Ascending aorta (tissue), 2 donors: ENCODE results near the gene GINS3. TPM values are rescaled to one million over a fixed set of nuclear protein-coding genes. Genes with fewer than 3 reads are reported as not detected.
"Not testable (repeated sequence)": the region's sequence is repeated elsewhere in the genome, so short reads cannot be mapped to it uniquely, and the experiment has no call there.

Experiments used
- DNase-seq, 2 donors: peaks; one replicate each; pipeline ENCODE4 v3.0.0-alpha.2; 2019; ENCODE audit warnings: low spot score in 2 of 2
- H3K27ac ChIP-seq, 2 donors: fragments of 200-600 bp; sonication (generic); one replicate each; pipeline ENCODE4 v1.5.1; 2016 to 2017; ENCODE audit warnings: mild to moderate bottlenecking in 1 of 2
- H3K27me3 ChIP-seq: fragments of 200-600 bp; sonication (generic); one replicate; pipeline ENCODE4 v1.5.1; 2017
- H3K36me3 ChIP-seq, 2 donors: fragments of 200-600 bp; sonication (generic); one replicate each; pipeline ENCODE4 v1.5.1; 2016
- H3K4me1 ChIP-seq, 2 donors: fragments of 200-600 bp; sonication (generic); one replicate each; pipeline ENCODE4 v1.5.1; 2016 to 2017; ENCODE audit warnings: mild to moderate bottlenecking in 1 of 2
- H3K4me3 ChIP-seq, 2 donors: fragments of 200-600 bp; sonication (generic); one replicate each; pipeline ENCODE4 v1.5.1; 2016 to 2017; ENCODE audit warnings: mild to moderate bottlenecking in 1 of 2
- H3K9me3 ChIP-seq, 2 donors: fragments of 200-600 bp; sonication (generic); one replicate each; pipeline ENCODE4 v1.5.1; 2016
- CTCF ChIP-seq, 3 experiments: fragments of 200-600 bp in 2 of 3; fragments of 450-650 bp in 1 of 3; sonication (generic) in 2 of 3; IDR thresholded peaks; one replicate each; pipeline ENCODE4 v1.5.1; 2016 to 2019; ENCODE audit warnings: antibody characterized with exemption in 3 of 3, mild to moderate bottlenecking in 1 of 3, moderate library complexity in 1 of 3
- intact Hi-C: fragments of 100-400 bp; cut with DNase I; formaldehyde crosslinking; loops from one replicate; pipeline ENCODE4 v1.15.1; 2023
- total RNA-seq: library from RNA; depleted of rRNA; stranded (reverse); fragments of >200 nt; gene quantifications from one replicate; pipeline ENCODE4 v1.1.0, GENCODE V29; 2016

The GINS3 gene
- total RNA-seq, 1 donor from 2014 or later = 21.8 TPM

- DNase-seq = no peak
- no peak for TF ChIP-seq CTCF (IDR thresholded peaks at IDR 0.05)
- Histone ChIP-seq H3K27me3 (no peaks in the 10 kb centered on the region), H3K4me1 (no peaks in the 10 kb centered on the region), H3K4me3 (no peak overlapping the region), H3K9me3 (no peaks in the 10 kb centered on the region), H3K27ac (no peak overlapping the region), H3K36me3 (no peaks in the 10 kb centered on the region)
- intact Hi-C loops = loop anchor here (5.0 kb wide), 2 partner anchors 243 to 387 kb away; partner anchors contain the start of genes USB1 and ZNF319
Measured at GRCh38 chr16:58389724-58390123, 2.5 kb upstream of the GINS3 start.

- H3K4me3 ChIP-seq = peak overlapping the region; percentile 87 to 92
- no peaks in the 10 kb centered on the region for H3K27me3 ChIP-seq
- TF ChIP-seq CTCF (IDR thresholded peaks at IDR 0.05) = no peak
- no peak for DNase-seq
- H3K27ac ChIP-seq = peak overlapping the region; percentile 58 to 64
- no peaks in the 10 kb centered on the region for H3K36me3 ChIP-seq
- intact Hi-C loops = loop anchor here (2.0 to 5.0 kb wide), 3 partner anchors 144 to 391 kb away; partner anchors contain the start of genes USB1 and ZNF319
- H3K4me1 ChIP-seq = no peaks in the 10 kb centered on the region
- H3K9me3 ChIP-seq = no peaks in the 10 kb centered on the region
Measured at GRCh38 chr16:58393138-58393504, 850 bp downstream of the GINS3 start.

- H3K4me3 ChIP-seq, H3K9me3 ChIP-seq, H3K36me3 ChIP-seq, intact Hi-C loops, DNase-seq, H3K27me3 ChIP-seq, H3K27ac ChIP-seq, H3K4me1 ChIP-seq: not testable (repeated sequence)
Measured at GRCh38 chr16:58396897-58397296, 4.6 kb downstream of the GINS3 start.

GRCh38 chr16:58399718-58400633, 7.7 kb downstream of the GINS3 start:
- no peak for DNase-seq
- no peaks in the 10 kb centered on the region for H3K27me3 ChIP-seq
- TF ChIP-seq CTCF (IDR thresholded peaks at IDR 0.05) = no peak
- H3K4me3 ChIP-seq = no peak overlapping the region
- intact Hi-C loops = no loop called here
- no peaks in the 10 kb centered on the region for H3K4me1 ChIP-seq
- H3K27ac ChIP-seq = no peak overlapping the region
- no peaks in the 10 kb centered on the region for H3K36me3 ChIP-seq
- no peaks in the 10 kb centered on the region for H3K9me3 ChIP-seq

GRCh38 chr16:58401305-58401704, 9.0 kb downstream of the GINS3 start:
- H3K27me3 ChIP-seq, H3K9me3 ChIP-seq, H3K4me3 ChIP-seq, intact Hi-C loops, H3K36me3 ChIP-seq, H3K27ac ChIP-seq, H3K4me1 ChIP-seq, DNase-seq: not testable (repeated sequence)

GRCh38 chr16:58402796-58403195, 10.5 kb downstream of the GINS3 start:
- H3K27me3 ChIP-seq = no peaks in the 10 kb centered on the region
- no peaks in the 10 kb centered on the region for H3K4me1 ChIP-seq
- no peak overlapping the region for H3K4me3 ChIP-seq
- TF ChIP-seq CTCF (IDR thresholded peaks at IDR 0.05) = no peak
- H3K36me3 ChIP-seq = no peaks in the 10 kb centered on the region
- intact Hi-C loops = no loop called here
- H3K27ac ChIP-seq = no peak overlapping the region
- DNase-seq = no peak
- no peaks in the 10 kb centered on the region for H3K9me3 ChIP-seq
